HG02973 (cell line): ENCODE measurements around the gene KRT35.

ENCODE experiments used
- ATAC-seq: cut with Tn5 transposase; IDR thresholded peaks from one replicate; pipeline ENCODE4 v1.9.1; 2021; ENCODE audit warnings: moderate library complexity; ENCODE audit not compliant: unreplicated experiment

KRT35 gene

DNA sequence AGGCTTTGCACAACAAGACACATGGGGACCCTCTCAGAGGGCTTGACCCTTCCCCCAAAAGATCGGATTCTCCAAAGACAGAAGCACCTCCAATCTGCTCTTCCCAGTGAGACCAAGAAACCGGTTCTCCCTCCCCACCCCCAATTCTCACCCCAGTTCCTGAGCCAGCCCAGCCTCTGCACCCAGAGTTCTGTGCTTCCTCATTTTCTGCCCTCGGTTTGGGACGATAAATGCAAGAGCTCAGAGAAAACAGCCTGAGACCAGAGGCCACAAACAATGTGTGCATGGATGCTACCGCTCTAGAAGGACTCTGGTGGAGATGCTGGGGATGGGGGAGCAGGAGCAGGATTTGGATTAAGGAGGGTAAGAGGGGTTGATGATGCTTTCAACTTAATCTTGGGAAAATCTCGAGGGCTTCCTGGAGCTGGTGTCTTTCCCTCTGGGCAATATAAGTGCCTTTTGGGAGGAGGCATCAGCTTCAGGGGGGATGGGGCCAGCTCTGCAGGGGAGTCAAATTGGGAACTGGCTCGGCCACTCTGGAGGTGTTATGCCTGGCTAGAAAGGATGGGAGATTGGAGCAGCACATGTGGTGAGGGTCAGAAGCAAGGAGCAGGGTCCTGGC is 31.7 kb upstream of the KRT35 start:
- no peak for ATAC-seq

- ATAC-seq: no peak
Measured at GRCh38 chr17:41511716-41512115, 30.8 kb upstream of the KRT35 start.

DNA sequence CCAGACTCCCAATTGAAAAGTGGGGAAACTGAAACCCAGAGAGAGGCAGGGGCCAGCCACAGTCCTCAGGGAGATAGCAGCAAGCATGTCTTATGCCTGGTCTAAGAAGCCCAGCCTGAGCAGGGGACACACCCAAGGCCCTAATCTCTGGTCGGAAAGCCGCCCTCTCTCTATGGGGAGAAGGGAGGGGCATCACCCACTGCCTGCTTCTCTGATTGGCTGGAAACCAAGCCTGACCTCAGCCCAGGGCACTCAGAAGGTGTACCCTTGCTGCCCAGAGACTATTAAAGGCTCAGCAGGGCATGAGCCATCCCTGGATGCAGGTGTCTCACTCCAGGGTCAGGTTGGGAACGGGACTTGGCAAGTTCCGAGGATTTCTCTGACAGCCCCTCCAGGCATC is 30.2 kb upstream of the KRT35 start:
- ATAC-seq: no peak

DNA sequence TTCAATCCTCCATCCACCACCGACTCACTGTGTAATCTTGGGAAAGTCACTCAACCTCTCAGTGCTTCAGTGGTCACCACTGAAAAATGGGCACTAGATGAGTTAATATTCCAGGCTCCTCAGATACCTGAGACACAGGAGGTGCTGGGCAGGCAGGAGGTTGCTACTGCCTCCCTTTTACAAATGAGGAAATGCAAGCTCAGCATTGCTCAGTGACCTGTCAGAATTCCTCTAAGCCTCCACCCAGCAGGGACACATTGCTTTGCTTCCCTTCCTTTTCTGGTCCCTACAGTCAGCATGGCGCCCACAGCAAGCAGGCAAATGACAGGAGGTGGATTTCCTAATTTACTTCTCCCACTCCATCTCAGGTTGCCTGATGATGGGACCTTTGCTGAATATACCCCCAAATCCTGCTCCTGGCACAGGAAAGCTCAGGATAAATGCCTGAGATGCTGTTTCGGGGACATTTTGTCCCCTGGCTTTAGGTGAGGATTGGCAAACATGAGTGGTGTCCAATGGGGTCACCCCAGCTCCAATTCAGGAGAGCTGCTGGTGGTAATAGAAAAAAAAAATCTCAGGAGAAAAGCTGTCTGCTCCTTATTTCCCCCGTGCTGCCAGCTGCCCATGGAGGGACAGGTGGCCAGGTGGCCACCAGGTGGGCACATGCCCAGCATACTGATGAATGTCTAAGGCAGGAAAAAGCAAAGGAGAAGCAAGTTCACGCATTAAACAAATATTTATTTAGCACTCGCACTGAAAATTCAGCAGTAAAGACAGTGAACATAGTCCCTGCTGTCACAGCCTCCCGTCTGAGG is 29.5 kb upstream of the KRT35 start:
- ATAC-seq: no peak

GRCh38 chr17:41507315-41507880 is 26.4 kb upstream of the KRT35 start:
- ATAC-seq: no peak

- ATAC-seq: no peak
Measured at GRCh38 chr17:41505809-41506767, 25.1 kb upstream of the KRT35 start.

GRCh38 chr17:41505007-41505808 is 24.3 kb upstream of the KRT35 start, which contains the start of gene KRT13:
Gene KRT13, minus strand, starts transcription at chr17:41505612. Its CDS starts 62 bp downstream, at chr17:41505550.
- no peak for ATAC-seq

DNA sequence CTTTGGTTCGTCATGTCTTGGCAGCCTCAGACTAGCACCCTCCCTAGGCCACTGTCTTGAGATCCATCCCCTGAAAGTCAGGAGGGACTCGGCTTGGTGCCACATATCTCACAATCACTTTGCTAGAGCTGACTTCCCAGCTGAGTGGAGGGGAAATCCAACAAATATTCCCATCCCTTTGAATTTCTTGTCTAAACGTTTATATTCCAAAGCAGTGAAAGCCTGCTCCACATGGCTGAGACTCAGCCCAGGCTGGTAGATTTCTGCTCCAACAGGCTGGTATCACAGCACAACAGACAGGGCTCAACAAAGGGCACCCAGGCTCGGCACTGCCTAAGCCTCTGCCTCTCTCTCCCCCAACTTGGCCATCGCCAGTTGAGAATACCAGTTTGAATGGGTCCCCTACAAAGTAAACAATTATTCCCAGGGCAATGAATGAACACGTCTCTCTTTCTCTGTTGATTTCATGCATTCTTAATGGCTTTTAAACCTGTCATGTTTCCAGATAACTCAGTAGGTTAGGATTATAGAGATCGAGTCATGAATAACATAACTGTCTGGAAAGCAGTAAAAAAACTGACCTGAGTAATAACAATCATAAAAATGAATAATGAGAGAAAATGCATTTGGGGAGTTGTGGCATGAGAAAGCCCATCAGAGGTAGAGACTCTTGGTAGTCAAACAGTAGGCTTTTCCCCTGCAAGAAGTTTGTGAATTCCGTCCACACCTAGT is 23.5 kb upstream of the KRT35 start:
- ATAC-seq: no peak

DNA sequence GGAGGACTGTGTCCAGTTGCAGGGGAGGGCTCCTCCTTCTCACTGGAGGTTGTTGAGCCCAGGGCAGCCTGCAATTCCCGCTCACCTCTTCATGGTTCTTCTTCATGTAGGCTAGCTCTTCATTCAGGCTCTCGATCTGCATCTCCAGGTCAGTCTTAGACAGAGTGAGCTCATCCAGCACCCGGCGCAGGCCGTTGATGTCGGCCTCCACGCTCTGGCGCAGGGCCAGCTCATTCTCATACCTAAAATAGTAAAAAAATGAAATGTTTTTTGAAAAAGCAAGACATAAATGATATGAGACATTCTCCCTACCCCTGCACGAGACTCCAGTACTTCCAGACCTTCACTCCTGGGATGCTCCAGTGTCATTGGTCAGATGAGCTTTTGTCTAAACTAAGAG is 22.3 kb upstream of the KRT35 start:
- ATAC-seq: no peak

- no peak for ATAC-seq
Measured at GRCh38 chr17:41500131-41500911, 19.4 kb upstream of the KRT35 start.

- ATAC-seq: no peak
Measured at GRCh38 chr17:41499714-41500113, 18.8 kb upstream of the KRT35 start.

- no peak for ATAC-seq
Measured at GRCh38 chr17:41498276-41498675, 17.3 kb upstream of the KRT35 start.

GRCh38 chr17:41496803-41497484 is 16.0 kb upstream of the KRT35 start:
- ATAC-seq: no peak

DNA sequence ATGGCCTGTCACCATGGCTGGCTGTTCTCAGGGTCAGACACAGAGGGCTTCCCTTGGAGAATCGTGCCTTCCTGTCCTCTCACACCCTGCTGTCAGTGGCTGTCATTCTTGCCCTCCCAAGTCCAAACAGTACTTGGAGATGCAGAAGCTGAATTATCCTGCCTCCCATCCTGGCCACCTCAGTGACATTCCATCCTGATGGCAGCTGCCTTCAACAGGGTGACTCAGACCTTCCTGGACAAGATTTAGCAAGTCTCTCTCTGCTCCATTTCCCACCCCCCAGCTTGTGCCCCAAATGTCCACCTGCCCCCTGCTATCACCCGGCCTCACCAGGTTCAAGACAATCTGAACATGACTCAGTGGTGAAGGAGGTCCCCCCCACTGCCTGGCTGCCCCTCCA is 13.6 kb upstream of the KRT35 start:
- no peak for ATAC-seq

DNA sequence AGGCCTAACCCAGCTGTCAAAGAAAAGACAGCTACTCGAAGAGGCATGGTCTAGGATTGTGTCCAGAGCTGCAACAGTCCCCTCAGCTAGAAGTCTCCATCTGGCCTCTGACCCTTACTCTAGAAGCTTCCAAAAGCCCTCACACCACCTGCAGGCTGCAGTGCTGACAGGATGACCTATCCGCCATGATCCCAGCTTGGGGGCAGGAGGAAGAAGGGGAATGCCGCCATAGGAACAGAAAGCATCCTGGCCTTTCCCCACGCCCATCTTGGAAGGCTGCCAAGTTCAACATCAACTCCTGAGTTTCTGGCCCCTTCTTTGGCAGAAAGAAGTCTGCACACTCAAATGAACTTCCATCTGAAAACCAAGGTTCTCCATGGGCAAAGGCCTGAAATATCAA is 11.8 kb upstream of the KRT35 start:
- ATAC-seq: no peak

GRCh38 chr17:41492351-41492750 is 11.4 kb upstream of the KRT35 start:
- no peak for ATAC-seq

- no peak for ATAC-seq
Measured at GRCh38 chr17:41491476-41491875, 10.5 kb upstream of the KRT35 start.
